GM12875 (cell line): ENCODE results near the gene SPTLC2.

Experiments
- H3K4me3 ChIP-seq: one replicate; pipeline ENCODE4 v1.5.1; 2011; ENCODE audit warnings: low read depth, low read length, control low read depth
- TF ChIP-seq, protein P1 (sequence below): IDR thresholded peaks from 2 replicates; pipeline ENCODE4 v1.5.1; 2011; ENCODE audit warnings: low read depth, mild to moderate bottlenecking, control low read depth, inconsistent platforms, low read length, moderate library complexity, borderline replicate concordance; ENCODE audit not compliant: insufficient read depth

Gene SPTLC2

DNA sequence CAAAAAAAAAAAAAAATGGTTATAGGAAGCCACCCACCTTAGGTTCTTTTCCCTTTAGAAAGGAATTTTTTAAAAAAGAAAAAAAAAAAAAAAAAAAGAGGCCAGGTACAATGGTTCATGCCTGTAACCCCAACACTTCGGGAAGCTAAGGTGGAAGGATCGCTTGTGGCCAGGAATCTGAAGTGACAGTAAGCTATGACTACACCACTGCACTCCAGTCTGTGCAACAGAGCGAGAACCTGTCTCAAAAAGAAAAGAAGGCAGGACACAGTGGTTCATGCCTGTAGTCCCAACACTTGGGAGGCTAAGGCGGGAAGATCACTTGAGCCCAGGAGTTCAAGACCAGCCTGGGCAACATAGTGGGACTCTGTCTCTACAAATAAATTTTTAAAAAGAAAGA, 36.0 kb downstream of the SPTLC2 start:
- no peak overlapping the region for H3K4me3 ChIP-seq
- TF ChIP-seq, protein P1, sequence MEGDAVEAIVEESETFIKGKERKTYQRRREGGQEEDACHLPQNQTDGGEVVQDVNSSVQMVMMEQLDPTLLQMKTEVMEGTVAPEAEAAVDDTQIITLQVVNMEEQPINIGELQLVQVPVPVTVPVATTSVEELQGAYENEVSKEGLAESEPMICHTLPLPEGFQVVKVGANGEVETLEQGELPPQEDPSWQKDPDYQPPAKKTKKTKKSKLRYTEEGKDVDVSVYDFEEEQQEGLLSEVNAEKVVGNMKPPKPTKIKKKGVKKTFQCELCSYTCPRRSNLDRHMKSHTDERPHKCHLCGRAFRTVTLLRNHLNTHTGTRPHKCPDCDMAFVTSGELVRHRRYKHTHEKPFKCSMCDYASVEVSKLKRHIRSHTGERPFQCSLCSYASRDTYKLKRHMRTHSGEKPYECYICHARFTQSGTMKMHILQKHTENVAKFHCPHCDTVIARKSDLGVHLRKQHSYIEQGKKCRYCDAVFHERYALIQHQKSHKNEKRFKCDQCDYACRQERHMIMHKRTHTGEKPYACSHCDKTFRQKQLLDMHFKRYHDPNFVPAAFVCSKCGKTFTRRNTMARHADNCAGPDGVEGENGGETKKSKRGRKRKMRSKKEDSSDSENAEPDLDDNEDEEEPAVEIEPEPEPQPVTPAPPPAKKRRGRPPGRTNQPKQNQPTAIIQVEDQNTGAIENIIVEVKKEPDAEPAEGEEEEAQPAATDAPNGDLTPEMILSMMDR = no peak

DNA sequence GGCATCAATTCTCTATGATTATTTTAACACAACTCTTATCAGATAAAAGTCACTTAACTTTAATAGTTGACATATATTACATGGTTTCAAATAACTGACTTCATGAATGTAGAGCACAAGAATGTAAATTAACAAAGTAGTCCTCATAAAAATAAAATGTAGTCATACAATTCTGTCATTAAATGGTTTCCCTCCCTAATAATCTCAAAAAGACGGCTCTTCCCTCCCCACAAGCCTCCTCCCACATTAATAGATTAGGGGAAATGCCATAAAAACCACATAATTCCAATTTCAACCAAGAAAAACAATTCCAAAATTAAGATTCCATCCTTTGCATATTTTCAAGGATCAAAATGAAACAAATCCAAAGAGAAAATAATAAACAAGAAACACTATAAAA, 36.7 kb downstream of the SPTLC2 start:
- TF ChIP-seq, protein P1 = no peak

DNA sequence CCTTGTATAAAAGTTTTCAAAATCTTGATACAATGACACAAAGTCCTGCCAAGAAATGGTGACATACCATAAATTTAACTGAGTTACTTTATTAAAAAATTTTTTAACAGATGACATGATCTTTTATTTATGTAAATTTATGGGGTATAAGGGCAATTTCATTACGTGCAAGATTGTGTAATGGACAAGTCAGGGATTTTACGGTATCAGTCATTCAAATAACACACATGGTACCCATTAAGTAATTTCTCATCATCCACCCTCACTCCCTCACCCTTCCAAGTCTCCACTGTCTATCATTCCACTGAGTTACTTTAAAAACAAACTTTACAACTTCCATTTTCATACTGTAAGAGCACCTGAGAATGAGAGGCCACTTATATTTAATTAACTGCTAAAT, 37.4 kb downstream of the SPTLC2 start:
- H3K4me3 ChIP-seq = no peak overlapping the region

More for the DNA sequence above, 36.7 kb downstream of the SPTLC2 start:
- no peak overlapping the region for H3K4me3 ChIP-seq

DNA sequence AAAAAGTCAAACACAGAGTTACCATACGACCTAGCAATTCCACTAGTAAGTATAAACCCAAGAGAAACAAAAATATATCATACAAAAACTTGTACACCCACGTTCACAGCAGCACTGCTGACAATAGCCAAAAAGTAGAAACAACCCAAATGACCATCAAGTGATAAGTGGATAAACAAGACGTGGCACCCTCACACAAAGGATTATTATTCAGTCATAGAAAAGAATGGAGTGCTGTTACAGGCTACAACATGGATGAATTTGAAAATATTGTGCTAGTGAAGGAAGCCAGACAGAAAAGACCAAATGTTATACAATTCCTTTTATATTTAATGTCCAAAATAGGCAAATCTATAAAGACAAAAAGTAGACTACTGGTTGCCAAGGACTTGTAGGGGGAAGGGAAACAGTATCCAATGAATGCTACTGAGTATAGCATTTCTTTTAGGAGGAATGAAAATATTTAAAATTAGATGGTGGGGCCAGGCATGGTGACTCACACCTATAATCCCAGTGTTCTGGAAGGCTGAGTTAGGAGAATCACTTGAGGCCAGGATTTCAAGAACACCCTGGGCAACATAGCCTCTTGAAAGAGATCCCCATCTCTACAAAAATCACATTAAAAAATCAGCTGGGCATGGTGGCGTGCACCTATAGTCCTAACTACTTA, 41.9 kb downstream of the SPTLC2 start:
- H3K4me3 ChIP-seq = no peak overlapping the region
- TF ChIP-seq, protein P1 = no peak

More for the DNA sequence above, 37.4 kb downstream of the SPTLC2 start:
- TF ChIP-seq, protein P1 = no peak

DNA sequence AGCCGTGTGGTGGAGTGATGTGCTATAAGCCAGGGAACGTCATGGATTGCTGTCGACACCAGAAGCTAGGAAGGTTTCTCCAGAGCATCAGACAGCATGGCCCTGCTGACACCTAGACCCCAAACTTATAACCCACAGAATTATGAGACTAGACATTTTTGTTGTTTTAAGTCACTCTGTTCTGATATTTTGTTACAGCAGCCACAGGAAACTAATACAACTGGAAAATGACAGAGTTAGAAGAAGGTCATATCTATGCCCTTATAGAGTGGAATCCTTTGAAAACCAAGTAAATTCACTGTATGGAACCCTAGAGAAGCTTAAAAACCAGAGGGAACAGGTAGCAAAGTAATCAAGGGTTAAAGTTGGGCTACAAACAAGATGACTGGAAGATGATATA, 42.5 kb downstream of the SPTLC2 start:
- TF ChIP-seq, protein P1 = no peak
- H3K4me3 ChIP-seq = no peak overlapping the region

DNA sequence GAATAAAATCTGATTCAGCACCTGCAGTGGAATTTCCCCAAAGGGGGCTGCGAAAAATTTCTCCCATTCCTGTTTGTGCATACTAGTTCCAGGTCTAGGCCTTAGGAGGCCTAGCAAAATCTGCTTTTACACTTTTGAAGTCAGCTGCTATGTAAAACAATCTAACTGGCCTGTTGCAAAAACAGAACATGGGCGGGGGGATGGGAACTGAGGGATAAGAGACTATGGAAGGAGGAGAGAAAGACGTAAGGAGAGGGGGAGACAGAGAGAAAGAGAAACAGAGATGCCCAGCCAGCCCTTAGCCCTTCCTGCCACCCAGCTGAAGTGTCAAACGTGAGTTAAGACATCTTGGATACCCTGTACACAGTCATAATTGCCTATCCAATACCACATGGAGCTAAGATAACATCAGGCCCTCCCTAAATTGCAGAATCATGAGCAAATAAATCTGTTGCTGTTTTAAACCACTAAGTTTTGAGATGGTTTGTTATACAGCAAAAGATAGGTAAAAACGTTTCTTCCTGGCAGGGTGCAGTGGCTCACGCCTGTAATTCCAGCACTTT, 45.6 kb downstream of the SPTLC2 start:
- no peak overlapping the region for H3K4me3 ChIP-seq
- TF ChIP-seq, protein P1 = no peak

DNA sequence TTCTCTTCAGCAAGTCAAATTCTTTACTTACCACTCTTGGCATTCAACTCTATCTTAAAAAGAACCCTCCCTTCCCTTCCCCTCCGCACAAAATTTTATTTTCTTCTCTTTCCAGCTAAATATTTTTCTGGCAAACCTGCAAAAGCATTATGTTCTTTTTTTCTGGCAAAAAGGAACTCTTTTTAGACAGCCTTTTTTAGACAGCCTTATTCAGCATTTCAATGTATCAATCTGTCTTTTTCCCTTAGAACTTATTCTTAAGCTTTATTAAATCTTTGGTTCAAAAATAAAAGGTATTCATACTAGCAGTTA, 50.5 kb downstream of the SPTLC2 start:
- H3K4me3 ChIP-seq = no peak overlapping the region
- TF ChIP-seq, protein P1 = no peak
